ENCODE measurements around the gene SCYL2.
"Not testable (repeated sequence)": the region's sequence is repeated elsewhere in the genome, so short reads cannot be mapped to it uniquely, and the experiment has no call there.

The SCYL2 gene

GRCh38 chr12:100337299-100337698 lies 70.3 kb downstream of the SCYL2 start:
- no peak for TF ChIP-seq CTCF (IDR thresholded peaks at IDR 0.05; ENCODE audit: control extremely low read depth, extremely low read depth, low read depth, missing control alignments)
- ChIA-PET POLR2A (no interaction called here), CTCF (interaction anchor here (1.0 to 1.2 kb wide), 2 partner anchors 13 to 335 kb away, joined by 3 to 4 read pairs; no protein-coding TSS in a partner anchor)
- no peak for DNase-seq (ENCODE audit: extremely low spot score)

- POLR2A ChIA-PET, result no interaction called here
- CTCF ChIA-PET, result interaction anchor here (1.0 to 1.2 kb wide), 2 partner anchors 14 to 335 kb away, joined by 3 to 4 read pairs; no protein-coding TSS in a partner anchor
- no peak for DNase-seq (ENCODE audit: extremely low spot score)
- no peak for TF ChIP-seq CTCF (IDR thresholded peaks at IDR 0.05; ENCODE audit: control extremely low read depth, extremely low read depth, low read depth, missing control alignments)
Observed at GRCh38 chr12:100337727-100338126, 70.8 kb downstream of the SCYL2 start.

- TF ChIP-seq CTCF (IDR thresholded peaks at IDR 0.05; ENCODE audit: control extremely low read depth, extremely low read depth, low read depth, missing control alignments), result no peak
- ChIA-PET POLR2A (no interaction called here), CTCF (interaction anchor here (1.0 kb wide), 1 partner anchor 66 kb away, joined by 3 read pairs; no protein-coding TSS in a partner anchor)
- DNase-seq (ENCODE audit: extremely low spot score), result no peak
Observed at GRCh38 chr12:100339071-100339470, 72.1 kb downstream of the SCYL2 start.

GRCh38 chr12:100342897-100343296 lies 75.9 kb downstream of the SCYL2 start:
- CTCF ChIA-PET, result not testable (repeated sequence)

GRCh38 chr12:100344351-100344750 lies 77.4 kb downstream of the SCYL2 start:
- DNase-seq (ENCODE audit: extremely low spot score); CTCF ChIA-PET: not testable (repeated sequence)
- POLR2A ChIA-PET, result interaction anchor here (0.6 kb wide), 1 partner anchor 1184 kb away, joined by 4 read pairs; no protein-coding TSS in a partner anchor

More at GRCh38 chr12:100342897-100343296, 75.9 kb downstream of the SCYL2 start:
- DNase-seq (ENCODE audit: extremely low spot score); POLR2A ChIA-PET: not testable (repeated sequence)

GRCh38 chr12:100345020-100345767 lies 78.2 kb downstream of the SCYL2 start:
- no peak for DNase-seq (ENCODE audit: extremely low spot score)
- ChIA-PET CTCF (interaction anchor here (1.4 kb wide), 1 partner anchor 209 kb away, joined by 3 read pairs; no protein-coding TSS in a partner anchor), POLR2A (interaction anchor here (0.6 kb wide), 1 partner anchor 1185 kb away, joined by 4 read pairs; no protein-coding TSS in a partner anchor)
- no peak for TF ChIP-seq CTCF (IDR thresholded peaks at IDR 0.05; ENCODE audit: control extremely low read depth, extremely low read depth, low read depth, missing control alignments)

GRCh38 chr12:100346660-100347059 lies 79.7 kb downstream of the SCYL2 start:
- TF ChIP-seq CTCF (IDR thresholded peaks at IDR 0.05; ENCODE audit: control extremely low read depth, extremely low read depth, low read depth, missing control alignments), result no peak
- POLR2A ChIA-PET, result no interaction called here
- DNase-seq (ENCODE audit: extremely low spot score), result no peak
- CTCF ChIA-PET, result interaction anchor here (4.0 kb wide), 1 partner anchor 326 kb away, joined by 30 read pairs; no protein-coding TSS in a partner anchor
